HG03575 (cell line): Measurements from ENCODE around the gene SLC39A12.

ENCODE experiments used
- ATAC-seq: cut with Tn5 transposase; IDR thresholded peaks from one replicate; pipeline ENCODE4 v1.9.1; 2021; ENCODE audit not compliant: unreplicated experiment, insufficient number of reproducible peaks, low FRiP score; ENCODE audit errors: extremely low read depth

The SLC39A12 gene

GRCh38 chr10:18021725-18022480 is 70.2 kb downstream of the SLC39A12 start:
- ATAC-seq = no peak

GRCh38 chr10:18043148-18044006 is 91.7 kb downstream of the SLC39A12 start:
- no peak for ATAC-seq

GRCh38 chr10:18044976-18045720 is 93.4 kb downstream of the SLC39A12 start:
- no peak for ATAC-seq

GRCh38 chr10:18056583-18056982 is 104.9 kb downstream of the SLC39A12 start:
- no peak for ATAC-seq

- no peak for ATAC-seq
Measured at GRCh38 chr10:18059826-18060559, 108.3 kb downstream of the SLC39A12 start.

- no peak for ATAC-seq
Measured at GRCh38 chr10:18066947-18067346, 115.2 kb downstream of the SLC39A12 start.

GRCh38 chr10:18068401-18068800 is 116.7 kb downstream of the SLC39A12 start:
- ATAC-seq = no peak

GRCh38 chr10:18071591-18071990 is 119.9 kb downstream of the SLC39A12 start:
- ATAC-seq = no peak

GRCh38 chr10:18073314-18073713 is 121.6 kb downstream of the SLC39A12 start:
- no peak for ATAC-seq

GRCh38 chr10:18075881-18076280 is 124.2 kb downstream of the SLC39A12 start:
- ATAC-seq = no peak

- no peak for ATAC-seq
Measured at GRCh38 chr10:18079665-18080295, 128.1 kb downstream of the SLC39A12 start.

- no peak for ATAC-seq
Measured at GRCh38 chr10:18082381-18082780, 130.7 kb downstream of the SLC39A12 start.

- ATAC-seq = no peak
Measured at GRCh38 chr10:18085855-18086254, 134.1 kb downstream of the SLC39A12 start.

- no peak for ATAC-seq
Measured at GRCh38 chr10:18086746-18087145, 135.0 kb downstream of the SLC39A12 start.

- ATAC-seq = no peak
Measured at GRCh38 chr10:18087355-18087754, 135.6 kb downstream of the SLC39A12 start.
